Neural cell (in vitro differentiated cells): ENCODE data around the gene ASTN1.

Experiments
- CTCF ChIP-seq: fragments of 450-650 bp; IDR thresholded peaks from 2 replicates; pipeline ENCODE4 v1.5.1; 2014; ENCODE audit warnings: antibody characterized with exemption, mild to moderate bottlenecking, moderate library complexity; ENCODE audit not compliant: poor library complexity, severe bottlenecking
- EP300 ChIP-seq: fragments of 450-650 bp; conservative IDR thresholded peaks from 2 replicates; pipeline ENCODE4 v1.6.1; 2014; ENCODE audit warnings: antibody characterized with exemption, mild to moderate bottlenecking, moderate library complexity; ENCODE audit not compliant: poor library complexity, severe bottlenecking
- EZH2 ChIP-seq: fragments of 200-600, 300-800 bp; shearing (Covaris generic), sonication (generic); IDR thresholded peaks from 2 replicates; pipeline ENCODE4 v1.6.1; 2014; ENCODE audit warnings: antibody characterized with exemption, low read length, borderline replicate concordance, mild to moderate bottlenecking; ENCODE audit not compliant: insufficient read depth, poor library complexity, severe bottlenecking
- MXI1 ChIP-seq: fragments of 450-650 bp; conservative IDR thresholded peaks from 2 replicates; pipeline ENCODE4 v1.6.1; 2014; ENCODE audit warnings: antibody characterized with exemption, mild to moderate bottlenecking; ENCODE audit not compliant: poor library complexity, severe bottlenecking
- POLR2AphosphoS5 ChIP-seq: IDR thresholded peaks from 2 replicates; pipeline ENCODE4 v1.6.1; 2012
- RAD21 ChIP-seq: fragments of 450-650 bp; conservative IDR thresholded peaks from 2 replicates; pipeline ENCODE4 v1.6.1; 2014; ENCODE audit warnings: antibody characterized with exemption, mild to moderate bottlenecking, moderate library complexity
- REST ChIP-seq: IDR thresholded peaks from 2 replicates; pipeline ENCODE4 v1.6.1; 2012; ENCODE audit warnings: borderline replicate concordance
- SMC3 ChIP-seq: fragments of 450-650 bp; conservative IDR thresholded peaks from 2 replicates; pipeline ENCODE4 v1.6.1; 2014; ENCODE audit warnings: antibody characterized with exemption, mild to moderate bottlenecking, moderate library complexity; ENCODE audit not compliant: poor library complexity

- no peak for TF ChIP-seq CTCF
- no peak for TF ChIP-seq POLR2AphosphoS5
- no peak for TF ChIP-seq EP300
- TF ChIP-seq EZH2: no peak
- no peak for TF ChIP-seq REST
- no peak for TF ChIP-seq MXI1
- TF ChIP-seq RAD21: no peak
- TF ChIP-seq SMC3: no peak
Observed at GRCh38 chr1:177077006-177077405, 87.5 kb downstream of the ASTN1 start.
